ENCODE results near the gene LARGE1.

Gene LARGE1

DNA sequence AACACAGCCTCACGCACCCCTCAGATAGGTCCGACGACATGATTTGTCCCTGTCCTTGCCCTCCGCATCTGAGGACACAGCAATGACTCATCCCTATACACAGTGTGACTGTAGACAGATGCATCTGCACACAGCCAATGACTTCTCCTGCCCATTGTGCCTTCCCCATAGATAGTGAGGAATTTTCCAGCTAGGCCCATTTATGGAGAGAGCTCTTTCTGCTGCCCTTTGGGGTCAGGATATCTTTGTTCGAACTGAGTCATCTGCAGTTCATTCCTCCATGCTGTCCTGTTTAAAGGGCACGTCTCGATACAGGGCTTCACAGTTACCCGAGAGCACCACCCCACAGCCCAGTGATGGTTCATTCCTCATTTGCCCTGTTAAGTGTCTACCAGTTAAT, 96.7 kb downstream of the LARGE1 start:
- H3K27ac ChIP-seq (replicated peaks) = no peak overlapping the region
- no peak overlapping the region for H3K4me3 ChIP-seq (replicated peaks; ENCODE audit: insufficient read depth, low read length)
- no peaks in the 10 kb centered on the region for H3K27me3 ChIP-seq (ENCODE audit: insufficient read depth, poor library complexity, severe bottlenecking)
- DNase-seq (ENCODE audit: low read depth in 1 of 2, low spot score in 1 of 2) = no peak
- TF ChIP-seq, protein P1, sequence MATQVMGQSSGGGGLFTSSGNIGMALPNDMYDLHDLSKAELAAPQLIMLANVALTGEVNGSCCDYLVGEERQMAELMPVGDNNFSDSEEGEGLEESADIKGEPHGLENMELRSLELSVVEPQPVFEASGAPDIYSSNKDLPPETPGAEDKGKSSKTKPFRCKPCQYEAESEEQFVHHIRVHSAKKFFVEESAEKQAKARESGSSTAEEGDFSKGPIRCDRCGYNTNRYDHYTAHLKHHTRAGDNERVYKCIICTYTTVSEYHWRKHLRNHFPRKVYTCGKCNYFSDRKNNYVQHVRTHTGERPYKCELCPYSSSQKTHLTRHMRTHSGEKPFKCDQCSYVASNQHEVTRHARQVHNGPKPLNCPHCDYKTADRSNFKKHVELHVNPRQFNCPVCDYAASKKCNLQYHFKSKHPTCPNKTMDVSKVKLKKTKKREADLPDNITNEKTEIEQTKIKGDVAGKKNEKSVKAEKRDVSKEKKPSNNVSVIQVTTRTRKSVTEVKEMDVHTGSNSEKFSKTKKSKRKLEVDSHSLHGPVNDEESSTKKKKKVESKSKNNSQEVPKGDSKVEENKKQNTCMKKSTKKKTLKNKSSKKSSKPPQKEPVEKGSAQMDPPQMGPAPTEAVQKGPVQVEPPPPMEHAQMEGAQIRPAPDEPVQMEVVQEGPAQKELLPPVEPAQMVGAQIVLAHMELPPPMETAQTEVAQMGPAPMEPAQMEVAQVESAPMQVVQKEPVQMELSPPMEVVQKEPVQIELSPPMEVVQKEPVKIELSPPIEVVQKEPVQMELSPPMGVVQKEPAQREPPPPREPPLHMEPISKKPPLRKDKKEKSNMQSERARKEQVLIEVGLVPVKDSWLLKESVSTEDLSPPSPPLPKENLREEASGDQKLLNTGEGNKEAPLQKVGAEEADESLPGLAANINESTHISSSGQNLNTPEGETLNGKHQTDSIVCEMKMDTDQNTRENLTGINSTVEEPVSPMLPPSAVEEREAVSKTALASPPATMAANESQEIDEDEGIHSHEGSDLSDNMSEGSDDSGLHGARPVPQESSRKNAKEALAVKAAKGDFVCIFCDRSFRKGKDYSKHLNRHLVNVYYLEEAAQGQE (IDR thresholded peaks at IDR 0.05; ENCODE audit: insufficient replicate concordance, low read depth) = no peak
- TF ChIP-seq POLR2AphosphoS5 (IDR thresholded peaks at IDR 0.05; ENCODE audit: low read depth) (no peak), GABPA (IDR thresholded peaks at IDR 0.05; ENCODE audit: low read depth) (no peak), SPI1 (IDR thresholded peaks at IDR 0.05; ENCODE audit: borderline replicate concordance, low read depth) (no peak)
- TF ChIP-seq, protein P2, sequence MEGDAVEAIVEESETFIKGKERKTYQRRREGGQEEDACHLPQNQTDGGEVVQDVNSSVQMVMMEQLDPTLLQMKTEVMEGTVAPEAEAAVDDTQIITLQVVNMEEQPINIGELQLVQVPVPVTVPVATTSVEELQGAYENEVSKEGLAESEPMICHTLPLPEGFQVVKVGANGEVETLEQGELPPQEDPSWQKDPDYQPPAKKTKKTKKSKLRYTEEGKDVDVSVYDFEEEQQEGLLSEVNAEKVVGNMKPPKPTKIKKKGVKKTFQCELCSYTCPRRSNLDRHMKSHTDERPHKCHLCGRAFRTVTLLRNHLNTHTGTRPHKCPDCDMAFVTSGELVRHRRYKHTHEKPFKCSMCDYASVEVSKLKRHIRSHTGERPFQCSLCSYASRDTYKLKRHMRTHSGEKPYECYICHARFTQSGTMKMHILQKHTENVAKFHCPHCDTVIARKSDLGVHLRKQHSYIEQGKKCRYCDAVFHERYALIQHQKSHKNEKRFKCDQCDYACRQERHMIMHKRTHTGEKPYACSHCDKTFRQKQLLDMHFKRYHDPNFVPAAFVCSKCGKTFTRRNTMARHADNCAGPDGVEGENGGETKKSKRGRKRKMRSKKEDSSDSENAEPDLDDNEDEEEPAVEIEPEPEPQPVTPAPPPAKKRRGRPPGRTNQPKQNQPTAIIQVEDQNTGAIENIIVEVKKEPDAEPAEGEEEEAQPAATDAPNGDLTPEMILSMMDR (IDR thresholded peaks at IDR 0.05; ENCODE audit: insufficient read depth, low read length) = no peak

DNA sequence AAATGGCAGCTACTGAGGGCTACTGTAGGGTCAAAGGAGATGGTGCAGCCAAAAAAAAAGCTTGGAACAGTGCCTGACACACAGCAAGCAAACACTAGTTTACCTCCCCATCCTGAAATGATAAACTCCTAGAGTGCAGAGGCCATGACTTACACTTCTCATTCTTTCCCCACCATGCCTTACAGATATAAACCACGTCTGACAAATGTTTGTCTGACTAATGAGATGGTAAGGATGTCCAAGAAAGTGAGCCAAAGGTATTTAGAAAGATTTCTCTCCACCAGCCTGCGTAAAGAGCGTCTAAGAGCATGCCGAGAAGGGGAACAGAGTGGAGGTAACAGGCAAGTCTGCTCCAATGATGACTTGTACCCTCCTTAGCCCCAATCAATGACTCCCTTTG, 99.0 kb downstream of the LARGE1 start:
- H3K27ac ChIP-seq (replicated peaks) = no peak overlapping the region
- TF ChIP-seq POLR2AphosphoS5 (IDR thresholded peaks at IDR 0.05; ENCODE audit: low read depth) (no peak), SPI1 (IDR thresholded peaks at IDR 0.05; ENCODE audit: borderline replicate concordance, low read depth) (no peak), GABPA (IDR thresholded peaks at IDR 0.05; ENCODE audit: low read depth) (no peak)
- TF ChIP-seq, protein P2 (IDR thresholded peaks at IDR 0.05; ENCODE audit: insufficient read depth, low read length) = no peak
- TF ChIP-seq, protein P1 (IDR thresholded peaks at IDR 0.05; ENCODE audit: insufficient replicate concordance, low read depth) = no peak
- no peak for DNase-seq (ENCODE audit: low read depth in 1 of 2, low spot score in 1 of 2)
- no peak overlapping the region for H3K4me3 ChIP-seq (replicated peaks; ENCODE audit: insufficient read depth, low read length)
- no peaks in the 10 kb centered on the region for H3K27me3 ChIP-seq (ENCODE audit: insufficient read depth, poor library complexity, severe bottlenecking)

DNA sequence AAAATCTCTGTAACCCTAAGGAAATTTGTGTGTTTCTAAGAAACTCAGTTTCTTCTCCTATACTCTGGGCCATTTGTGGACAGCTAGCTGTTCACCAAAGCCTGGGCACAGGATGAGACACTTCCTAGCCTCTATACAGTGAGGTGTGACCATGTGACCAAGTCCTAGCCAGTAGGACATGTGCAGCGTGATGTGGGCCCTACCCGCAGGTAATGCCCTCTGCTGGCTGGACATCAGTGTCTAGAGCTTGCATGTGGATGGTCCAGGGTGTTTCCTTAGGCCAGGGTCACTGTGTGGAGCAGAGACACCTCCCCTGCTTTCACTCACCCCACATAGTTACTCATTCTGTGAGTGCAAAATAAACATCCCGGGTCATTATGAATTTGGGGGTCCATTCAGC, 100.5 kb downstream of the LARGE1 start:
- Histone ChIP-seq H3K27ac (replicated peaks) (no peak overlapping the region), H3K4me3 (replicated peaks; ENCODE audit: insufficient read depth, low read length) (no peak overlapping the region), H3K27me3 (ENCODE audit: insufficient read depth, poor library complexity, severe bottlenecking) (no peaks in the 10 kb centered on the region)
- TF ChIP-seq, protein P1 (IDR thresholded peaks at IDR 0.05; ENCODE audit: insufficient replicate concordance, low read depth) = no peak
- TF ChIP-seq POLR2AphosphoS5 (IDR thresholded peaks at IDR 0.05; ENCODE audit: low read depth) = no peak
- TF ChIP-seq GABPA (IDR thresholded peaks at IDR 0.05; ENCODE audit: low read depth) = no peak
- TF ChIP-seq, protein P2 (IDR thresholded peaks at IDR 0.05; ENCODE audit: insufficient read depth, low read length) = no peak
- no peak for TF ChIP-seq SPI1 (IDR thresholded peaks at IDR 0.05; ENCODE audit: borderline replicate concordance, low read depth)
- DNase-seq (ENCODE audit: low read depth in 1 of 2, low spot score in 1 of 2) = no peak
